Measurements from ENCODE around the gene SMAD6. TPM values are rescaled to one million over a fixed set of nuclear protein-coding genes. Genes with fewer than 3 reads are reported as not detected.

The SMAD6 gene
- total and polyA plus RNA-seq, 9 of the 15 experiments (the other 6 are each of a cell fraction or from before 2014, with no cell fraction given): 0.10 to 15.5 (median 3.7) TPM

- no peaks in the 10 kb centered on the region for H3K9me1 ChIP-seq (ENCODE audit: control insufficient read depth, insufficient read depth, low read length)
- ChIA-PET POLR2A (interaction anchor here (1.4 kb wide), 1 partner anchor 91 kb away, joined by 6 read pairs; no protein-coding TSS in a partner anchor), CTCF (ENCODE audit: low intra/inter-chr PET ratio) (no interaction called here)
- peaks cover 19% of the 10 kb centered on the region; the same call in 1 of the 3 replicates for H3K36me3 ChIP-seq (ENCODE audit: control insufficient read depth, insufficient read depth, low read length)
- H2AFZ ChIP-seq (ENCODE audit: low read depth, low read length): no peak overlapping the region
- in situ Hi-C loops (cut with MboI) (no loop called here), intact Hi-C loops (cut with micrococcal nuclease) (loop anchor here (5.0 kb wide), 2 partner anchors 64 to 144 kb away; no protein-coding TSS in a partner anchor)
- no peaks in the 10 kb centered on the region for H3K27me3 ChIP-seq (ENCODE audit: control insufficient read depth in 2 of 2, insufficient read depth in 2 of 2, low read length in 2 of 2)
- H3K4me1 ChIP-seq (replicated peaks in 1 of 2; ENCODE audit: control insufficient read depth in 2 of 2, insufficient read depth in 2 of 2, low read length in 2 of 2): peaks cover 0 to 35% of the 10 kb centered on the region in 2 experiments; a peak in 3 of 5 replicates
- BruUV-seq (replicated peaks): TSS peak; percentile 21
- WGBS (ENCODE audit: insufficient coverage, low coverage, missing lambda C conversion rate): 78% methylated on average over 7 of the region's 7 CpGs
- DNase-seq (ENCODE audit: extremely low read depth in 1 of 4, low spot score in 3 of 4) (no peak), FAIRE-seq (no peak), ATAC-seq (no peak)
- no peaks in the 10 kb centered on the region for H3K9me3 ChIP-seq (replicated peaks; ENCODE audit: control insufficient read depth, insufficient read depth, low read depth, low read length)
- H3K9ac ChIP-seq (ENCODE audit: insufficient read depth in 1 of 2, low read depth in 2 of 2, low read length in 2 of 2): no peak overlapping the region
- H3K79me2 ChIP-seq (ENCODE audit: control insufficient read depth, insufficient read depth, low read length): peaks cover 45% of the 10 kb centered on the region
- no peak overlapping the region for H3K4me2 ChIP-seq (ENCODE audit: insufficient read depth, low read length)
- H3K27ac ChIP-seq (ENCODE audit: extremely low read depth, low read depth, low read length): no peak overlapping the region
- TF ChIP-seq ZNF146 (CRISPR knock-in tag; IDR thresholded peaks at IDR 0.05; ENCODE audit: unreplicated experiment) (peak; percentile 86), TFAM (CRISPR knock-in tag; conservative IDR thresholded peaks at IDR 0.05) (no peak)
- no peak overlapping the region for H3K4me3 ChIP-seq
- peaks cover 20% of the 10 kb centered on the region for H4K20me1 ChIP-seq (replicated peaks; ENCODE audit: control insufficient read depth, insufficient read depth, low read length)
These were observed 6.4 kb downstream of the SMAD6 start for GRCh38 chr15:66708389-66708788.

GRCh38 chr15:66709884-66710283, 7.8 kb downstream of the SMAD6 start:
- intact Hi-C loops (cut with micrococcal nuclease) (loop anchor here (5.0 kb wide), 2 partner anchors 62 to 142 kb away; no protein-coding TSS in a partner anchor), in situ Hi-C loops (cut with MboI) (no loop called here)
- Histone ChIP-seq H3K36me3 (ENCODE audit: control insufficient read depth, insufficient read depth, low read length) (peaks cover 31% of the 10 kb centered on the region; the same call in 1 of the 3 replicates), H3K9me3 (replicated peaks; ENCODE audit: control insufficient read depth, insufficient read depth, low read depth, low read length) (no peaks in the 10 kb centered on the region), H3K27ac (ENCODE audit: extremely low read depth, low read depth, low read length) (no peak overlapping the region), H2AFZ (ENCODE audit: low read depth, low read length) (no peak overlapping the region), H3K79me2 (ENCODE audit: control insufficient read depth, insufficient read depth, low read length) (peaks cover 35% of the 10 kb centered on the region; the same call in 2 of the 3 replicates), H3K27me3 (ENCODE audit: control insufficient read depth in 2 of 2, insufficient read depth in 2 of 2, low read length in 2 of 2) (no peaks in the 10 kb centered on the region), H3K4me2 (ENCODE audit: insufficient read depth, low read length) (no peak overlapping the region), H3K9me1 (ENCODE audit: control insufficient read depth, insufficient read depth, low read length) (no peaks in the 10 kb centered on the region), H3K9ac (ENCODE audit: insufficient read depth in 1 of 2, low read depth in 2 of 2, low read length in 2 of 2) (no peak overlapping the region), H4K20me1 (replicated peaks; ENCODE audit: control insufficient read depth, insufficient read depth, low read length) (peaks cover 15% of the 10 kb centered on the region), H3K4me1 (replicated peaks in 1 of 2; ENCODE audit: control insufficient read depth in 2 of 2, insufficient read depth in 2 of 2, low read length in 2 of 2) (peaks cover 4 to 27% of the 10 kb centered on the region in 2 experiments; a peak in 3 of 5 replicates), H3K4me3 (no peak overlapping the region)
- WGBS (ENCODE audit: insufficient coverage, low coverage, missing lambda C conversion rate): 95% methylated on average over 5 of the region's 5 CpGs
- ChIA-PET CTCF (ENCODE audit: low intra/inter-chr PET ratio) (no interaction called here), POLR2A (interaction anchor here (0.8 to 1.4 kb wide), 4 partner anchors 10 to 93 kb away, joined by 3 to 6 read pairs (median 4); no protein-coding TSS in a partner anchor)
- no peak for FAIRE-seq
- BruUV-seq (replicated peaks): no TSS peak
- DNase-seq (ENCODE audit: extremely low read depth in 1 of 4, low spot score in 3 of 4): no peak
- ATAC-seq: no peak
- peak; percentile 42; the same call in 1 of the 2 replicates for TF ChIP-seq ADNP (tag; IDR thresholded peaks at IDR 0.05)
- no peak for TF ChIP-seq PREB (CRISPR knock-in tag; IDR thresholded peaks at IDR 0.05)
- no peak for TF ChIP-seq TCF15 (CRISPR knock-in tag; IDR thresholded peaks at IDR 0.05)
- no peak for TF ChIP-seq ZNF644 (tag; IDR thresholded peaks at IDR 0.05; ENCODE audit: low read depth)
- TF ChIP-seq HLTF (IDR thresholded peaks at IDR 0.05): no peak
- no peak for TF ChIP-seq POLR3G (IDR thresholded peaks at IDR 0.05; ENCODE audit: extremely low read depth, insufficient read length, insufficient replicate concordance)
- TF ChIP-seq TAF15 (IDR thresholded peaks at IDR 0.05; ENCODE audit: low read depth, low read length): no peak
- TF ChIP-seq CXXC5 (CRISPR knock-in tag; IDR thresholded peaks at IDR 0.05): no peak
- no peak for TF ChIP-seq NR2C1 (IDR thresholded peaks at IDR 0.05)
- no peak for TF ChIP-seq NR2C1 (tag; IDR thresholded peaks at IDR 0.05)
- peak; percentile 47 for TF ChIP-seq RBM25 (IDR thresholded peaks at IDR 0.05; ENCODE audit: low read depth, low read length, severe bottlenecking)
- no peak for TF ChIP-seq ZNF175 (CRISPR knock-in tag; IDR thresholded peaks at IDR 0.05; ENCODE audit: low read depth)

Data from K562 (cell line).